ENCODE measurements around the gene RXRA.

The RXRA gene

DNA sequence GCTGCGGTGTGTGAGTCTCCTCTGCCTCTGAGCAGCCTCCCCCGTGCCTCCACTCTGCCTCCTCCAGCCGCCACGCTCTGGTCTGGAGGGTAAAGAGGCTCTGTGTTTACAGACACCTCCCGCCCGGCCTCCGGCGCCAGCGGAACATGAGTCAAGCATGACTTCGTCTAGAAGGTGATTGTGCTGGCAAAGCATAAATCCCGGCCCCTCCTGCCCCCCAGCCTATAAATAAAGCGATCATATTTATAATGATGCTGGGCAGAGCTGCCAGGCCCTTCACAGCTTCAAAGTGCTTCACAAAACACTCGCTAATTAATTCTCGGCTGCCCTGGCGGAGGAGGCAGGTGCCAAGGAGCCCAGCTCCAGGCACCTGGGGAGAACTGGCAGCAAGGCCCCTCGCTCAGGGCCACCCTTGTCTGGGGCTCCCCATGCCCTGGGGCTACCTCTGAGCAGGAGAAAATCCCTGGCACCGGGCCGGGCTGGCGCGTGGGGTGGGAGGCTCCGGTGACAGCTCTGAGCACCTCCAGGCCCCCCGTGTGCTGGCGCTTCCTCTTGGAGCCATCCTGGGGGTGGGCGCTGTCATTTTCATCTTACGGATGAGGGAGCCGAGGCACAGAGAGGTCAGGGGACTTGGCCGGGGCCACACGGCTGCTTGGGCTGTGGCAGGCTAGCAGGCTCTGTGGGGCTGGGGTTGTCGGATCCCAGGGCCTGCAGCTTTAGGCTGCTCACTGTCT is 87.8 kb downstream of the RXRA start:
- Histone ChIP-seq H3K9ac (ENCODE audit: low read length) (peak overlapping the region; percentile 12), H3K36me3 (ENCODE audit: control insufficient read depth, insufficient read depth, low read length, severe bottlenecking) (peaks cover 39% of the 10 kb centered on the region), H3K4me3 (ENCODE audit: low read length) (no peak overlapping the region), H3K4me1 (ENCODE audit: control insufficient read depth, insufficient read depth, low read length) (peaks cover 19% of the 10 kb centered on the region), H3K27me3 (replicated peaks; ENCODE audit: control insufficient read depth, insufficient read depth, low read length) (no peaks in the 10 kb centered on the region), H3K9me3 (ENCODE audit: control insufficient read depth, low read length) (no peaks in the 10 kb centered on the region)
- DNase-seq (ENCODE audit: low read depth) = peak; percentile 85

DNA sequence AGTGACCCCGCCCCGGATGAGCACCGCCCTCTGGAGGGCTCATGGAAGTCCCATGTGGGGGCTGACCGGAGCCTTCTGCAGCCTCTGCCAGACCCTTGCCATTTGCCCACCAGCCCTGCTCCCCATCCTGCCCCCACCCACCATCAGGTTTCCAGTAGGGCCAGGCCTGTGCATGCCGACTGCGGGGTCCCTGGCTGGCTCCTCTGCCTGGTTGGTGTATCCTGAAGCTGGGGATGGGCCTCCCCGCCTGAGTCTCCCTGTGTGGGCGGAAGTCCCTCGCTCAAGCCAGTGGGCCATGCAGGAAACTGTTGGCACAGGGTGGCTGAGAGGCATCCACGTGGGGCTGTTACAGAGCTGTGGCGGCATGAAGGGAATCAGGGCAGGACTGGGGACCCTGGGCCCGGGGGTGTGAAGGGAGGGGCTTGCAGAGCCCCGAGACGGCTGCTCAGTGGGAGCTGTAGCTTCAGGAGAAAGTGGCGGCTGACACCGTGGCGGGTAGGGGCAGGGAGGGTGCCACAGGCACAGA is 88.7 kb downstream of the RXRA start:
- Histone ChIP-seq H3K36me3 (ENCODE audit: control insufficient read depth, insufficient read depth, low read length, severe bottlenecking) (peaks cover 44% of the 10 kb centered on the region), H3K27me3 (replicated peaks; ENCODE audit: control insufficient read depth, insufficient read depth, low read length) (no peaks in the 10 kb centered on the region), H3K4me3 (ENCODE audit: low read length) (no peak overlapping the region), H3K9me3 (ENCODE audit: control insufficient read depth, low read length) (no peaks in the 10 kb centered on the region), H3K4me1 (ENCODE audit: control insufficient read depth, insufficient read depth, low read length) (peaks cover 19% of the 10 kb centered on the region), H3K9ac (ENCODE audit: low read length) (no peak overlapping the region)
- no peak for DNase-seq (ENCODE audit: low read depth)

DNA sequence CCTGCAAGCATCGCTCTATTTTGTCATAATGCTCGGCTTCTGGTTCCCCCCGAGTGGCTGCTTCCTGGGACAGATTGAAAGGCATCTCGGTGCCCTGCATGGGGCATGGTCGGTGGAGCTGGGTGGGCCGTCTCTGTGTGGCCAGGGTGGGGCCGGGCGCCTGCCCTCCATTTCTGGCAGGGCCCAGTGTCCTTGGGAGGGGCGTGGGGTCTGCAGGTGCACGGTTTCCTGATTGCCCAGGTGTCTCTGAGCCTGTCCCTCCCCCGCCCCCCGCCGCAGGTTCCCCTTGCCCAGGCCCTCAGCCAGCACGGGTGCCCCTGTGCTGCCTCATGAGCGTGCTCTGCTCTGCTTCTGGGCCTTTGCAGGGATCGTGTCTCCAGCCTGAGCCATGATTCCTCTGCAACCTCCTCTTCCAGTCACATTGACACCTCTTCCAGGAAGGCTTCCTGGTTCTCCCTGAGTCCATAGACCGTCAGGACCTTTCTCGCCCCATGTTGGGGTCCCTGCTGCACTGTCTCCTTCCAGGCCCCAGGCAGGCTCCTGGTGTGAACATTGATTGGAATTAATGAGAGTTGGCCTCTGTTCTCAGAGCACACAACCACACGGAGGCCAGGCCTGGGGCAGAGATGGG is 90.2 kb downstream of the RXRA start:
- H3K27me3 ChIP-seq (replicated peaks; ENCODE audit: control insufficient read depth, insufficient read depth, low read length) = no peaks in the 10 kb centered on the region
- H3K9ac ChIP-seq (ENCODE audit: low read length) = no peak overlapping the region
- no peaks in the 10 kb centered on the region for H3K9me3 ChIP-seq (ENCODE audit: control insufficient read depth, low read length)
- DNase-seq (ENCODE audit: low read depth) = no peak
- H3K36me3 ChIP-seq (ENCODE audit: control insufficient read depth, insufficient read depth, low read length, severe bottlenecking) = peaks cover 60% of the 10 kb centered on the region
- no peak overlapping the region for H3K4me3 ChIP-seq (ENCODE audit: low read length)
- H3K4me1 ChIP-seq (ENCODE audit: control insufficient read depth, insufficient read depth, low read length) = peaks cover 14% of the 10 kb centered on the region

DNA sequence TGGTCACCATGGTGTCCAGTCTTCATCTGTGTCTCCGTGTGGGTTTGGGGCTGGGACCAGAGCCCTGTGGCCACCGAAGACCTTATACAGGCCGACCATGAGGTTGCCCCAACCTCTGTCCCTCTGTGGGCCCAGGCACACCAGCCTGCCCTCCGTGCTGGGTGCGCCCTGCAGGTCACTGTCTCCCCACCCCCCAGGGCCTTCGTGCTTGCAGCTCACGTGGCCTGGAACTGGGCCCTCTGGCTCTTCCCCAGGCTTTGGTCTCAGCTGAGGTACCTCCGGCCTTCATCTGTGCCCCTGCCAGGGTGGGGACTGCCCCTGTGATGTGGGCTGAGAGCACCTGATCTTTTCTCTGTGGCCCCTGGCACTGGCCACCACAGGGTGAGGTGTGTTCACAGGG is 92.1 kb downstream of the RXRA start:
- H3K4me3 ChIP-seq (ENCODE audit: low read length) = no peak overlapping the region
- H3K27me3 ChIP-seq (replicated peaks; ENCODE audit: control insufficient read depth, insufficient read depth, low read length) = no peaks in the 10 kb centered on the region
- H3K4me1 ChIP-seq (ENCODE audit: control insufficient read depth, insufficient read depth, low read length) = peaks cover 3% of the 10 kb centered on the region
- H3K9ac ChIP-seq (ENCODE audit: low read length) = no peak overlapping the region
- peaks cover 64% of the 10 kb centered on the region for H3K36me3 ChIP-seq (ENCODE audit: control insufficient read depth, insufficient read depth, low read length, severe bottlenecking)
- H3K9me3 ChIP-seq (ENCODE audit: control insufficient read depth, low read length) = no peaks in the 10 kb centered on the region
- no peak for DNase-seq (ENCODE audit: low read depth)

DNA sequence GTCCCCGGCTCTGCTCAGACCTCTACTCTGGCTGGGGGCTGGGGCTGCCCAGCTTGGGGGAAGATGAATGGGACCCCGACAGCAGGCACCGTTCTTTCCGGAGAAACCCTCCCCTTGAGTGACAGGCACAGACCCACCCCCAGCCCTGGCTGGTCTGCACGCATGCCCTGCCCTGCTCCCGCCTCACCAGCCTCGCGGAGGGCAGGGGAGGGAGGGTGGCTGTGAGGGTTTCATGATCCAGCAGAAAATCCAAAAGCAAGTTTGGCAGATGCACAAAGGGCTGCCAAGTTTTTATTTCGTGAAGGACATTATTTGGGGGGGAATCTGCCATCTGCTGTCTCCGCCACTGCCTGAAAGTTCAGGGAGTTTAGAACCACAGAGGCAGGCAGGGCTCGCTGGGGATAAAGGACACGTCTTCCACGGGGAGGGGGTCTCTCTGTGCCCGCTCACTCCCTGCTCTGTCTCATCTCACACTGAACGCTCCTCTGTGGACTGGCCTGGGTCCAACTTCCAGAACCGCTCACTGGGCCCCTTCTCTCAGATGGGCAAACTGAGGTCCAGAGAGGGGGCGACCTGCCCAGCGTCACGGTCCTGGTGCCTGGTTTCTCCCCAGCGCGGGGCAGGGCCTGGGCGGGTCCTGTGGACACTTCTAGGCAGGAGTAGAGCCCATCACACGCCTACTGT is 92.9 kb downstream of the RXRA start:
- Histone ChIP-seq H3K4me1 (ENCODE audit: control insufficient read depth, insufficient read depth, low read length) (no peaks in the 10 kb centered on the region), H3K9ac (ENCODE audit: low read length) (no peak overlapping the region), H3K36me3 (ENCODE audit: control insufficient read depth, insufficient read depth, low read length, severe bottlenecking) (peaks cover 67% of the 10 kb centered on the region), H3K4me3 (ENCODE audit: low read length) (no peak overlapping the region), H3K27me3 (replicated peaks; ENCODE audit: control insufficient read depth, insufficient read depth, low read length) (no peaks in the 10 kb centered on the region), H3K9me3 (ENCODE audit: control insufficient read depth, low read length) (no peaks in the 10 kb centered on the region)
- no peak for DNase-seq (ENCODE audit: low read depth)

DNA sequence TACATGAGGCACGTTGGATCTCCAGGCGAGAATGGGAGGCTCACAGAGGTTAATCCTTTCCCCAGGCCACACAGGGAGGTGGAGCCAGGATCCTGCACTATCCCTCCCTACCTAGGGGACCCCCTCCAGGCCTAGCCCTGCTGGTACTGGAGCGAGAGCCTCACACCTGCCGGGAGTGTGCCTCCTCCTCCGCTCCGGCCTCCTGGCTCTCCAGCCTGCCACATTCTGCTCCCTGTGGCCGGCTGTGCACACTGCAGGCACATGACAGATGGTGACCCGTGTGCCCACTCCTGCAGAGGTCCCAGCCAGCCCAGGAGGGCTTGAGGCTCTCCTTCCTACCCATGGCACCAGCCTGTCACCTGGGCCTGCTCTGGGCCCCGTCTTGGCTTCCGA is 93.4 kb downstream of the RXRA start:
- no peak overlapping the region for H3K9ac ChIP-seq (ENCODE audit: low read length)
- H3K4me3 ChIP-seq (ENCODE audit: low read length) = no peak overlapping the region
- H3K9me3 ChIP-seq (ENCODE audit: control insufficient read depth, low read length) = no peaks in the 10 kb centered on the region
- H3K27me3 ChIP-seq (replicated peaks; ENCODE audit: control insufficient read depth, insufficient read depth, low read length) = no peaks in the 10 kb centered on the region
- H3K4me1 ChIP-seq (ENCODE audit: control insufficient read depth, insufficient read depth, low read length) = no peaks in the 10 kb centered on the region
- peaks cover 72% of the 10 kb centered on the region for H3K36me3 ChIP-seq (ENCODE audit: control insufficient read depth, insufficient read depth, low read length, severe bottlenecking)
- DNase-seq (ENCODE audit: low read depth) = no peak

DNA sequence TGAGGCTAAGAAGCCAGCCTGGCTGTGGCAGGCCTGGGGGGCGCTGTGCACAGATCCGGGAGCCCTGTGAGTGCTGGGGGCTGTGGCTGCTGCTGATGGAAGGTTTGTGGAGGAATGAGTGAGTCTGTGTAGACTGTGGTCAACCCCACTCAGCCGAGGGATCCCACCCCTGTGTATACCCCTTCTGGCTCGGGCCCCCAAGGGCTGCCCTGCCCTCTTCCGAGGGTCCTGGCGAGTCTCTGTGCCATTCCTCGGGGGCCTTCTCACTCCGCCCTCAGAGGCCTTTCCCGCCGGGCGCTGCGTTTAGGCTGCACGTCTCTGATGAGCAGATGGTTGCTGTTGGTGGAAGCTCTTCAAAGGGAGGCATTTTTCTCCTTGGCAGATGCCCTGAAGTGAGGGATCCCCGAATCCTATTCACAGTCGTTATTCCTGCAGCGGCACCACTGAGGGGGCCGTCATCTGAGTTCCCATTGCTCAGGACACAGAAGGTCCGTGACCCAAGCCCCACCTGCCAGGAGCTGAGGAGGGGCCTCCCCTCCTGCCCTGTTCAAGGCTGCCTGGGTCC is 94.1 kb downstream of the RXRA start:
- Histone ChIP-seq H3K9ac (ENCODE audit: low read length) (no peak overlapping the region), H3K27me3 (replicated peaks; ENCODE audit: control insufficient read depth, insufficient read depth, low read length) (no peaks in the 10 kb centered on the region), H3K9me3 (ENCODE audit: control insufficient read depth, low read length) (no peaks in the 10 kb centered on the region), H3K36me3 (ENCODE audit: control insufficient read depth, insufficient read depth, low read length, severe bottlenecking) (peaks cover 77% of the 10 kb centered on the region), H3K4me3 (ENCODE audit: low read length) (no peak overlapping the region), H3K4me1 (ENCODE audit: control insufficient read depth, insufficient read depth, low read length) (no peaks in the 10 kb centered on the region)
- DNase-seq (ENCODE audit: low read depth) = no peak

DNA sequence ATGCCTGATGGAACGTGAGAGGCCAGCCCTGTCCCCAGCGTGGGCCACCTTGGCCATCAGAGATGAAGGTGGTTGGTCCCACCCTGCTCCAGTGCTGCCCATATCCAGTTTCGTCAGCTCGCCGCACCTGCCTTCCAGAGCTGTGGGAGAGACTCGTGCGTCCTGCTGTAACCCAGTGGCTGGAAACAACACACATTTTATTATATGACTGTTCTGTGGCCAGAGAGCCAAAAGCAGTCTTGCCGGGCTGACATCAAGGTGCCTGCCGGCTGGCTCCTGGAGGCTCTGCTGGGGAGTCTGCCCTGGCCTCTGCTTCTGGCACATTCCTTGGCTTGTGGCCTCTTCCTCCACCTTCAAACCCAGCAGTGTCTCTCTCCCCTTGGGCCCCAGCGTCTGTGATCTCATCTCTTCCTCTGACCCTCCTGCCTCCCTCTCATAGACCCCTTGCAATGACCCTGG is 94.7 kb downstream of the RXRA start:
- no peak for DNase-seq (ENCODE audit: low read depth)
- no peak overlapping the region for H3K9ac ChIP-seq (ENCODE audit: low read length)
- no peaks in the 10 kb centered on the region for H3K27me3 ChIP-seq (replicated peaks; ENCODE audit: control insufficient read depth, insufficient read depth, low read length)
- no peaks in the 10 kb centered on the region for H3K9me3 ChIP-seq (ENCODE audit: control insufficient read depth, low read length)
- no peaks in the 10 kb centered on the region for H3K4me1 ChIP-seq (ENCODE audit: control insufficient read depth, insufficient read depth, low read length)
- peaks cover 82% of the 10 kb centered on the region for H3K36me3 ChIP-seq (ENCODE audit: control insufficient read depth, insufficient read depth, low read length, severe bottlenecking)
- no peak overlapping the region for H3K4me3 ChIP-seq (ENCODE audit: low read length)

DNA sequence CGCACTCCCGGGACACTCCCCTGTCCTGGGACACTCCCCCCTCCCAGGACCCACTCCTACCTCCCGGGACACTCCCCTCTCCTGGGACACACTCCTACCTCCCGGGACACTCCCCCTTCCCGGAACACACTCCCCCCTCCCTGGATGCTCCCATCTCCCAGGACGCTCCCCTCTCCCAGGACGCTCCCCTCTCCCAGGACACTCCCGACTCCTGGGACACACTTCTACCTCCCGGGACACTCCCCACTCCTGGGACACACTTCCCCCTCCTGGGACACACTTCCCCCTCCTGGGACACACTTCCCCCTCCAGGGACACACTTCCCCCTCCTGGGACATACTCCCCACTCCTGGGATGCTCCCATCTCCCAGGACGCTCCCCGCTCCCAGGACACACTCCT is 95.6 kb downstream of the RXRA start:
- Histone ChIP-seq H3K4me3 (ENCODE audit: low read length) (no peak overlapping the region), H3K9ac (ENCODE audit: low read length) (no peak overlapping the region), H3K36me3 (ENCODE audit: control insufficient read depth, insufficient read depth, low read length, severe bottlenecking) (peaks cover 83% of the 10 kb centered on the region), H3K4me1 (ENCODE audit: control insufficient read depth, insufficient read depth, low read length) (no peaks in the 10 kb centered on the region), H3K27me3 (replicated peaks; ENCODE audit: control insufficient read depth, insufficient read depth, low read length) (no peaks in the 10 kb centered on the region), H3K9me3 (ENCODE audit: control insufficient read depth, low read length) (no peaks in the 10 kb centered on the region)
- no peak for DNase-seq (ENCODE audit: low read depth)

DNA sequence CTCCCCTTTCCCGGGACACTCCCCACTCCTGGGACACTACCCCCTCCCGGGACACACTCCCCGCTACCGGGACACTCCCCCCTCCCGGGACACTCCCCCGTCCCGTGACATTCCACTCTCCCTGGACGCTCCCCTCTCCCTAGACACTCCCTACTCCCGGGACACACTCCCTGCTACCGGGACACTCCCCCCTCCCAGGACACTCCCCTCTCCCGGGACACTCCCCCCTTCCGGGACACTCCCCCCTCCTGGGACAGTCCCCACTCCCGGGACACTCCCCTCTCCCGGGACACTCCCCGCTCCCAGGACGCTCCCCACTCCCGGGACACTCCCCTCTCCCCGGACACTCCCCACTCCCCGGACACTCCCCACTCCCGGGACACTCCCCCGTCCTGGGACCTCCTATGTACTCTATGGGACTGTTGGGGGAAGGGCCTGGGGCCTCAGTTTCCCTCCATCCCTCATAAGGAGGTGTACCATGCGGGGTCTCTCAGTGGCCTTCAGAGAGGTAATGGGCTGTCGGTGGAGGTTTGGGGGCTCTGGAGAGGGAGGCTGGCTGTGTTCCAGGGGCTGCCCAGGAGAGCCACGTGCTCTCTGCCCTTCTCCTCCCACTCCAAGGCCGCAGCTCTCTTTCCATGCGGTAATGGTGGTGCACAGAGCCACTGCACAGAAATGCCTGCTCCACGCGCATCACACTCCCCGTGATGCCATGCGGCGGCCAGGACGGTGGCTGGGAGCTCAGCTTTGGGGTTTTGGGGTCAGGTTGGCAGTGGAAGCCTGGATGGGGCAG is 96.2 kb downstream of the RXRA start:
- Histone ChIP-seq H3K36me3 (ENCODE audit: control insufficient read depth, insufficient read depth, low read length, severe bottlenecking) (peaks cover 76% of the 10 kb centered on the region), H3K4me1 (ENCODE audit: control insufficient read depth, insufficient read depth, low read length) (no peaks in the 10 kb centered on the region)
- no peak for DNase-seq (ENCODE audit: low read depth)

More for the DNA sequence above, 96.2 kb downstream of the RXRA start:
- Histone ChIP-seq H3K4me3 (ENCODE audit: low read length) (no peak overlapping the region), H3K9me3 (ENCODE audit: control insufficient read depth, low read length) (no peaks in the 10 kb centered on the region), H3K9ac (ENCODE audit: low read length) (no peak overlapping the region), H3K27me3 (replicated peaks; ENCODE audit: control insufficient read depth, insufficient read depth, low read length) (no peaks in the 10 kb centered on the region)
